ENCODE data around the gene PRSS27. TPM values are rescaled to one million over a fixed set of nuclear protein-coding genes. Genes with fewer than 3 reads are reported as not detected.

The PRSS27 gene
- total and polyA plus RNA-seq, 11 donors = 0.19 to 1.3 (median 0.39) TPM; not detected in 3

GRCh38 chr16:2761472-2761871 is 41.4 kb upstream of the PRSS27 start:
- Histone ChIP-seq H3K27me3 (no peaks in the 10 kb centered on the region), H3K4me3 (no peak overlapping the region), H3K9me3 (no peaks in the 10 kb centered on the region), H3K4me1 (peaks cover 2 to 22% (median 13%) of the 10 kb centered on the region in 12 donors), H3K27ac (no peak overlapping the region), H3K36me3 (peaks cover 6 to 100% (median 98%) of the 10 kb centered on the region in 9 donors)
- ATAC-seq (no peak), DNase-seq (peak in 1 of 5 donors; percentile 17)
- TF ChIP-seq POLR2A (IDR thresholded peaks at IDR 0.05) (no peak), CTCF (IDR thresholded peaks at IDR 0.05) (no peak)
- WGBS, 4 donors = 94 to 98% (median 97%) methylated on average over 10 of the region's 10 CpGs
- intact Hi-C loops (cut with DNase I) = no loop called here

DNA sequence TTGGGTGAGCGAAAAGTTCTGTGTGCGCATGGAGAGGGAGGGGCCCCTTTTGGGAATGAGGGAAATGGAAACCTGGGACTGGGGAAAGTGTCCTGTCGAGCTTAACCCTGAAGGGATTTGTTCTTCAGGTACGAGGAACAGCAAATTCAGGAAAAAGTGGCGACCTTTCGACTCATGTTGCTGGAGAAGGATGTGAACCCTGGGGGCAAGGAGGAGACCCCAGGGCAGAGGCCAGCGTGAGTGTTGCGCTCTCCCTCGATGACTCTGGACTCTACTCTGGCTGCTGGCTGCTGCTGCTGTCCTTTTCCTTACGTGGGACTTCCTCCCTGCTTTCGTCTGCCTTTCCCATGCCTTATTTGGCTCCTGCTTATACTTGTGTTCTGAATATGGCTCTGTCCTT is 37.3 kb upstream of the PRSS27 start:
- DNase-seq (no peak), ATAC-seq (no peak)
- WGBS, 4 donors = 64 to 69% (median 68%) methylated on average over 11 of the region's 11 CpGs
- Histone ChIP-seq H3K4me1 (peaks cover 11 to 51% (median 40%) of the 10 kb centered on the region in 12 donors), H3K27me3 (no peaks in the 10 kb centered on the region), H3K4me3 (no peak overlapping the region), H3K27ac (no peak overlapping the region), H3K9me3 (no peaks in the 10 kb centered on the region), H3K36me3 (peaks cover 4 to 67% (median 61%) of the 10 kb centered on the region in 9 donors)
- intact Hi-C loops (cut with DNase I) = loop anchor here in 1 of 10 donors (10.0 kb wide), 1 partner anchor 63 kb away; no protein-coding TSS in a partner anchor
- TF ChIP-seq CTCF (IDR thresholded peaks at IDR 0.05) (no peak), POLR2A (IDR thresholded peaks at IDR 0.05) (no peak)

DNA sequence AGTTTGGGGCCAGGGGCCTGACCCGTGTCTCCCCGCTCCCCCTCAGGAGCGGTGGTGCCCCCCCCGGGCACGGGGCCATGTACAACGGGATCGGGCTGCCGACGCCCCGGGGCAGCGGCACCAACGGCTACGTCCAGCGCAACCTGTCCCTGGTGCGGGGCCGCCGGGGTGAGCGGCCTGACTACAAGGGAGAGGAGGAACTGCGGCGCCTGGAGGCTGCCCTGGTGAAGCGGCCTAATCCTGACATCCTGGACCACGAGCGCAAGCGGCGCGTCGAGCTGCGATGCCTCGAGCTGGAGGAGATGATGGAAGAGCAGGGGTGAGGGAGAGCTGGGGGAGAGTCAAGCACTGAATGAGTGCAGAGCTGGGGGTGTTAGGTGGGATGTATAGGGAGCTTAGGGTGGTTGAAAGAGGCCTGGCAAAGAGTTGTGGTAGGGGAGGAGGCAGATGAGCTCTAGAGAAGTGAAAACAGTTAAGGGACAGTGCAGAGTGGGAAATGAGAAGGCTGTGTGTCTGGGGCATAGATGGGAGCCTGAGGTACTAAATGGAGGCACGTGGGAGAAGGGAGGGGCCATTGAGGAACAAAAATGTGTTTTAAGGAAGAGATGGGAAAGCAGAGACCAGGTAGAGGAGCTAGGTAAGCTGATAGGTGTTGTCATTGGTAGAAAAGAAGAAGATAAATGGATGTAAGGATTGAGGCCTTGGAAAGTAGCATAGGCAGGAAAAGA is 36.4 kb upstream of the PRSS27 start:
- ATAC-seq (no peak), DNase-seq (peak in 1 of 5 donors; percentile 36)
- Histone ChIP-seq H3K27me3 (no peaks in the 10 kb centered on the region), H3K27ac (no peak overlapping the region), H3K36me3 (peaks cover 2 to 58% (median 52%) of the 10 kb centered on the region in 9 donors), H3K4me1 (peaks cover 11 to 58% (median 45%) of the 10 kb centered on the region in 12 donors), H3K4me3 (no peak overlapping the region), H3K9me3 (no peaks in the 10 kb centered on the region)
- TF ChIP-seq CTCF (IDR thresholded peaks at IDR 0.05) (no peak), POLR2A (IDR thresholded peaks at IDR 0.05) (no peak)
- intact Hi-C loops (cut with DNase I) = loop anchor here in 1 of 10 donors (10.0 kb wide), 1 partner anchor 62 kb away; no protein-coding TSS in a partner anchor
- WGBS, 4 donors = 83 to 90% (median 88%) methylated on average over 30 of the region's 30 CpGs

DNA sequence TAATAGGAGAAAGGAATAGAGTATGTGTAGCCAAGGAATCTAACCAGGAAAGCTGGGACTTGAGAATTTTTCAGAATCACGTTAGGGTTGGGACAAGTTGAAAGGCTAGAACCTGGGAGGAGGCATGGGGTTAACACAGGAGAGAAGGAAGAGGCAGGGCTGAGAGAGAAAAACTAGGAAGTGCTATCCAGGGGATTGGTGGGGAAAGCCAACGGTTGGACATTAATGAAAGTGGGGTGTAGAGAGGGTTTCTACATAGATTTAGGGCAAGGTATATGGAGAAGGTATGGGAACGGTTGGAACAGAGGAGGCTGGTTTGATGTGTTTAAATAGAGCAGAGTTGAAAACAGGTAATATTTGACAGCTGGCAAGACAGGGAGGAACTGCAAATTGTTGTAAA is 35.1 kb upstream of the PRSS27 start:
- H3K4me1 ChIP-seq = peaks cover 11 to 54% (median 47%) of the 10 kb centered on the region in 12 donors
- 13 to 20% (median 17%) methylated on average over 3 of the region's 3 CpGs for WGBS, 4 donors
- peak overlapping the region in 1 of 12 donors; percentile 11 for H3K27ac ChIP-seq
- no peaks in the 10 kb centered on the region for H3K9me3 ChIP-seq
- TF ChIP-seq CTCF (IDR thresholded peaks at IDR 0.05) (no peak), POLR2A (IDR thresholded peaks at IDR 0.05) (no peak)
- H3K4me3 ChIP-seq = peak overlapping the region in 10 of 12 donors; percentile 65 to 99 (median 90)
- H3K27me3 ChIP-seq = no peaks in the 10 kb centered on the region
- H3K36me3 ChIP-seq = peaks cover 2 to 45% (median 39%) of the 10 kb centered on the region in 9 donors
- intact Hi-C loops (cut with DNase I) = loop anchor here in 3 of 10 donors (2.0 to 10.0 kb wide), 3 partner anchors 14 to 60 kb away; partner anchors contain the start of gene ELOB (in 1 of the 3)
- ATAC-seq (no peak), DNase-seq (no peak)
